Measurements from ENCODE around the gene S100A12.

GRCh38 chr1:153403421-153404085 lies 28.1 kb upstream of the S100A12 start:
- no peak for TF ChIP-seq CTCF (IDR thresholded peaks at IDR 0.05; ENCODE audit: insufficient read depth, low read length)
- no peak for TF ChIP-seq GABPA (IDR thresholded peaks at IDR 0.05; ENCODE audit: low read depth)

Measured in HL-60 (cell line).